Measurements from ENCODE around the gene TMEM181.

- TF ChIP-seq HDAC2 (IDR thresholded peaks at IDR 0.05) (no peak), POLR2A (IDR thresholded peaks at IDR 0.05; ENCODE audit: low read length) (no peak), CTCF (IDR thresholded peaks at IDR 0.05) (no peak), USF2 (IDR thresholded peaks at IDR 0.05) (no peak), EP300 (IDR thresholded peaks at IDR 0.05) (no peak), RFX5 (IDR thresholded peaks at IDR 0.05) (no peak), RAD21 (conservative IDR thresholded peaks at IDR 0.05 in 1 of 2, IDR thresholded peaks at IDR 0.05 in 1 of 2) (no peak), JUNB (IDR thresholded peaks at IDR 0.05) (no peak), FOSB (CRISPR knock-in tag; IDR thresholded peaks at IDR 0.05) (no peak), RNF2 (IDR thresholded peaks at IDR 0.05; ENCODE audit: borderline replicate concordance, low read depth) (no peak), RCOR1 (IDR thresholded peaks at IDR 0.05; ENCODE audit: low read depth, low read length) (no peak), NR3C1 (IDR thresholded peaks at IDR 0.05) (no peak), ELK1 (IDR thresholded peaks at IDR 0.05; ENCODE audit: low read depth, low read length) (no peak)
Observed at GRCh38 chr6:158561321-158561884, 1.5 kb downstream of the TMEM181 start.
